NK-92 treated with Interleukin-12 subunit alpha and Interleukin-12 subunit beta, amount 100 ng/mL, for 24 hours (cell line): ENCODE results near the gene SKIDA1.
"Not testable (repeated sequence)": the region's sequence is repeated elsewhere in the genome, so short reads cannot be mapped to it uniquely, and the experiment has no call there.

ENCODE experiments used
- DNase-seq: peaks from one replicate; lab custom pipeline; 2025; lab: John Stamatoyannopoulos, UW

The SKIDA1 gene

DNA sequence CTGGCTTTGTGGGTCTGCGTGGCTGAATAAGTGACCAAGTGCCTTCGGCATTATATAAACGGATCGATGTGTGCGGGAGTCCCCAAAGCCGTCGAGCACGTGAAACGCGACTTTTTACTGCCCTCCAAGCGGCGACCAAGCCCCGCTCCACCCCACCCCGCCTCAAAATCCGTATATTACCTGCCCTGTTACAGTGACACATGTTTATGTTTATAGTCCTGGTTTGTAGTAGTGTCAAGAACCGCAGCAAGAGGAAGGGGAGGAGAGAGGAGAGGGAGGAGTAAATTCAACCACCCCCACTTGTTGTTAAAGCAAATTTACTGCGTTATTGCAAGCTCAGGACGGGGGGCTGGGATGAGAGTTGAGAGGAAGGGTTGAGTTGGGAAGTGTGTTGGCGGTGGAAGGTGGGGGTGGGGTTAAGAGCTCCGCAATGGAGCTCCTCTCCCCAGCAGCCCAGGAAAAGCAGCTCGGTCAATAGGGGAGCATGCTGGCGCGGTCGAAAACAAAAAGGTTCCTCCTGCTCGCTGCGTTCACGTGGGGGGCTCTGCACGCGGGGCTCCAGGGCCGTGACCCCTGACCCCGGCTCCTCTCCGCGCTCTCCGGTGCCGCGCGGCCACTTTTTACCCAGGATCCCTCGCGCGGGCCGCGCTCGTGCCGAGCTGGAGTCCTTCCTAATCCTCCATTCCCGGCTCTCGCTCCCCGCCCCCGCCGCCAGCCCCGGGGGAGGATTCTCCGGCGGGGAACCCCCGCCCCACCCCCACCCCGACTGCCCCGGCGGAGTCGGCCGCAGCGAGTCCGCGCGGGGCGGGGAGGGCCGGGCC lies at the start of gene SKIDA1:
SKIDA1 (minus strand) TSS at position 316 of the 821 bp plus-strand sequence. CDS start 7,860 bp downstream, outside the sequence.
- no peak for DNase-seq

DNA sequence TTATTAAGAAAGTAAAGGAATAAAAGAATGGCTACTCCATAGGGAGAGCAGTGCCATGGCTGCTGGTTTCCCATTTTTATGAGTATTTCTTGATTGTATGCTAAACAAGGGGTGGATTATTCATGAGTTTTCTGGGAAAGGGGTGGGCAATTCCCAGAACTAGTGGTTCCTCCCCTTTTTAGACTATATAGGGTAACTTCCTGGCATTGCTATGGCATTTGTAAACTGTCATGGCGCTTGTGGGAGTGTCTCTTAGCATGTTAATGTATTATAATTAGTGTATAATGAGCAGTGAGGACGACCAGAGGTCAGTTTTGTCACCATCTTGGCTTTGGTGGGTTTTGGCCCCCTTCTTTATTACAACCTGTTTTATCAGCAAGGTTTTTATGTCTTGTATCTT lies 49.0 kb upstream of the SKIDA1 start:
- not testable (repeated sequence) for DNase-seq

DNA sequence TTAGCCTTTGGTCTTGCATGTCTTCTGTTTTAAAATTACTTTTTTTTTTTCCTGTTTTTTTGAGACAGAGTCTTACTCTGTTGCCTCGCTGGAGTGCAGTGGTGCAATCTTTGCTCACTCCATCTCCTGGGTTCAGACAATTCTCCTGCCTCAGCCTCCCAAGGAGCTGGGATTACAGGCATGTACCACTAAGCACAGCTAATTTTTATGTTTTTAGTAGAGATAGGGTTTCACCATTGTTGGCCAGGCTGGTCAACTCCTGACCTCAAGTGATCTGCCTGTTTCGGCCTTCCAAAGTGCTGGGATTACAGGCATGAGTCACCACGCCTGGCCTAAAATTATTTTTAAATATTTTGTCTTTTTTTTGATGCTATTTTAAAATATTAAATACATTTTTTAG lies 47.1 kb upstream of the SKIDA1 start:
- DNase-seq, result no peak

DNA sequence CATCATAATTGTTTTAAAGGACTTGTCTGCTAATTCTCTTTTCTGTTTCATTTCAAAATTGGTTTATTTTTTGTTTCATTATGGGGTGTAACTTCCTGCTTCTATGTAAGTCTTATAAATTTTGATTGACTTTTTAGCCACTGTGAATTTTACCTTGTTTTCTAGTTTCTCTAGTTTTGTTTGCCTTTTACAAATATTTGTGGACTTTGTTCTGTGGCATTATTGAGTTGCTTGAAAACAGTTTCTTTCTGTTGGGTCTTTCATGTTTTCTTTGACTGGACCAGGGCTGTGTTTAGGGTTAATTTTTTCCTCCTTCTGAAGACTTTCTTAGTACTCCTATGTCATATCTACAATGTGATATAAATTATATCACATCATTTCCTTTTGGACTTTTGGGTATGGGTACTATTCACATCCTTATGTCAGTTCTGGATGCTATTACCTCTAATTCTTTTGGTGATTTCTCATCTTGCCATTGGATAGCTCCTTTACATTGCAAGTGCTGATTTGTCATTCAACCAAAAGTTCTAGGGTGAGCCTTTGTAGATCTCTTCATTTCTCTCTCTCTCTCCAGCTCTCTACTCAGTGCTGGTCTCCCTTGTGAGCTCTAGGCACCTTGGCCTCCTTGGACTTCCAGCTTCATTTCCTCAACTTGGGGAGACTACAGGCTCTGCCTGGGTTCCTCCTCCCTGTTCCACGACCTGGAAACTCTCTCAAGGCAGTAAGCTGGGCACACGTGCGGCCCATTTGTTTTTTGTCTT lies 45.5 kb upstream of the SKIDA1 start:
- no peak for DNase-seq

DNA sequence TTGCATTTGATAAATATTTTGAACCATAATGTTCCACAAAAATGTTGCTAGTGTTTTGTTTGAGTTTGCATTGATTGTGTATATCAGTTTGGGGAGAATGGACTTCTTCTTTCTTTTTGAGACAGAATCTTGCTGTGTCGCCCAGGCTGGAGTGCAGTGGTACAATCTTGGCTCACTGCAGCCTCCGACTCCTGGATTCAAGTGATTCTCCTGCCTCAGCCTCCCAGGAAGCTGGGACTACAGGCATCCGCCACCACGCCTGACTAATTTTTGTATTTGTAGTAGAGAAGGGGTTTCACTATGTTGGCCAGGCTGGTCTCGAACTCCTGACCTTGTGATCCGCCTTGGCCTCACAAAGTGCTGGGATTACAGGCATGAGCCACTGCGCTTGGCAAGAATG lies 33.5 kb upstream of the SKIDA1 start:
- not testable (repeated sequence) for DNase-seq

- DNase-seq, result no peak
Measured at GRCh38 chr10:21556527-21556926, 31.0 kb upstream of the SKIDA1 start.

DNA sequence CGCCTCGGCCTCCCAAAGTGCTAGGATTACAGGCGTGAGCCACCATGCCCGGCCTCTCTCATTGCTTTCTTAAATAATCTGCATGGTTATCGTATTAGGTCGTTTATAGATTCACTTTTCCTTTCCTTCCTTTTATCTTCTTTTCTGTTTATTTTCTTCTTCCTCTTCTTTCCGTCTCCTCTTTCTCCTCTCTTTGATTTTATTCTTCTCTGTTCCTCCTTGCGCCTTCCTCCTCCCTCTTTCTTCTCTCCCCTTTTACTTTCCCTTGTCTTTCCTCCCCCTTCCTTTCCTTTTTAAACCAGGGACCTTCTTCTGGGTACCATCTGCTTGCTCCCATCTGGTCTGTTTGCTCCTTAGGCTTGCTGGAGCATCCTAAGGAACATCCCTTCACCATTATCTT lies 27.2 kb upstream of the SKIDA1 start:
- no peak for DNase-seq

DNA sequence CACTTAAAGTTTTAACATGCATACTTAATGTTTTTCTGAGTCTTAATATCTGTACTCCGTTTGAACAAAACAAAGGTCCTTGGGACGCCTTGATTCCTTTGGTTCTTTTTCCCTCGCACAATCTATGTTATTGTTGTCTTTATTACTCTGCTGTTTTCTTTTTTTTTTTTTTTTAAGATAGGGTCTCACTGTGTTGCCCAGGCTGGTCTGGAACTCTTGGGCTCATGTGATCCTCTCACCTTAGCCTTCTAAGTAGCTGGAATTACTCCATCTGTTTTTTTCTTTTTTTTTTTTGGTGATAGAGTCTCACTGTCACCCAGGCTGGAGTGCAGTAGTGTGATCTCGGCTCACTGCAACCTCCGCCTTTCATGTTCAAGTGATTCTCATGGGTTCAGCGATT lies 21.8 kb upstream of the SKIDA1 start:
- no peak for DNase-seq

GRCh38 chr10:21540701-21541100 lies 15.2 kb upstream of the SKIDA1 start:
- not testable (repeated sequence) for DNase-seq

GRCh38 chr10:21536874-21537273 lies 11.4 kb upstream of the SKIDA1 start:
- no peak for DNase-seq

DNA sequence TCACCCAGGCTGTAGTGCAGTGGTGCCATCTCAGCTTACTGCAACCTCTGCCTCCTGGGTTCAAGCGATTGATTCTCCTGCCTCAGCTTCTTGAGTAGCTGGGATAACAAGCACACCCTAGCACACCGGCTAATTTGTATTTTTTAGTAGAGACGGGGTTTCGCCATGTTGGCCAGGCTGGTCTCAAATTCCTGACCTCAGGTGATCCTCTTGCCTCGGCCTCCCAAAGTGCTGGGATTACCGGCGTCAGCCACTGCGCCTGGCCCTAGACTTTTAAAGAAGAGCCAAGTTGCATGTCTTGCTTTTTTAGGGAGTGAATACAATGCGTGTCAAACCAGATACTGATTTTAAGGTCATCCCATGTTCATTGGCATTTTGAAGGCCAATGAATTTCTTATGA lies 10.5 kb upstream of the SKIDA1 start:
- DNase-seq, result not testable (repeated sequence)

DNA sequence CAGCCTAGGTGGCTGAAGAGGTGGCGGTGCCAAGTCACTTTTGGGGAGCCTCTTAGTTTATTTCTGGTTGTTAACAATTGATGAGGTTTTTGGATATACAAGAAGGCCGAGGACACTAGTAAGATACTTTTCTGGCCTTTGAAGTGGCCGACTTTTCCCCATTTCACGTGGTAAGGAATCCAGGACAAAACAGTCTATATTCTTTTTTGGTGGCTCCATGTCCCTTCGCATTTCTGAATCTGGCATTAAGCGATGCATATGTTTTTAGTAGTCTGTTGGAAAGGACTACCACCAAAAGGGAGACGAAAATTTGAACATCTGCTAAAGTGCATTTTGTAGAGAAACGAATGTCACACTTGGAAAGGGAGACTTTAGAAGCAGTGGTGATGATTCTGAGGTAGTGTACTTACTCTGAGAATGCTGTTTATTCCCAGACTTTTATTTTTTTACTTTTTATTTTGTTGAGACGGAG lies 10.0 kb upstream of the SKIDA1 start:
- DNase-seq, result no peak

- DNase-seq, result no peak
Measured at GRCh38 chr10:21534604-21535493, 9.4 kb upstream of the SKIDA1 start.

DNA sequence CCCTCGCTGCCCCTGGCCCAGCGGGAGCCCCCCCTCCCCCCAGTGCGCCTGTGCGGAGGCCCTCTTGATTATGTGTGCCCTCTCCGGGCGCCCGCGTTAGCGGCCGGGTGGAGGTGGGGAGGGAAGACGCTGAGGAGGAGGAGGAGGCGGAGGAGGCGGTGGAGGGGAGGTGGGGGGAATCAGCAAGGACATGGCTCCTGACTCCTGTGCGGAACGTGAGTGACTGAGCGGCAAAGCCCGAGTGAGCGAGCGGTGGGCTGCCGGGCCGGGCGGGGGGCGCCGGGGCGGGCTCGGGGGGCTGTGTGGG lies 8.8 kb upstream of the SKIDA1 start:
- no peak for DNase-seq

GRCh38 chr10:21533467-21534279 lies 8.2 kb upstream of the SKIDA1 start, which contains the start of gene MLLT10:
MLLT10 (plus strand) TSS chr10:21534232; CDS start chr10:21534645, 413 bp downstream.
- DNase-seq, result peak; percentile 79

DNA sequence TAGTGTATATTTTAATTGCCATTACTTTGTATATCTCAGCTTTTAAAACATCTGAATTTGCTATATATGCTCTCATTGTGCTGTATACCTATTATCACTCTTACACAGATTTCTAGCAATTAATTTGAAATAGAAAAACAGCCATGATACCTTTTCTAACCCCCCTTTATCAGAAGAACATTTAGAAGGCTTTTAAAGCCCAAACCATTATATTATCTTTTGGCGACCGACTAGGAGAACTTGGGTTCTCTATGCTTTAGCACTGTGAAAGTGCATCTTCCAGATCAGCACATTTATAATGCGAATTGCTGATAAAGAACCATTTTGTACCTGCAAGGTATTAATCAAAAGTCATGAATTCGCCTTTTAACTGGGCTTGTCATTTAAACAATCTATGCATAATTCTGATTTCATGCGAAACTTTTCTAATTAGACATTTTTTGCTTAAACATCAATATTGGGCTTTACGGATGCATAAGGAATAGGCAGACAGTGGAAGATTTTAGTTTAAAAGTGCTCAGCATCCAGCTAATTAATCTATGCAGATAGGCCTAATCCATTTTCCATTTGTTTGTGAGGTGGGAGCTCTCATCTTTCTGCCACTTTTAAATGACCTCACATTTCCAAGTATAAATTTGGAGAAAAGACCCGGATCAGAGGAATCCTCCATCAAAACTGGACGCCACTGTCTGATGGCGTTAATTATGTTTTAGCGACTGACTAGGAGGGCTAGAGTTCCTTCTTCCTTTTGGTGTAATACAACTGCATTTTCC lies 7.4 kb upstream of the SKIDA1 start:
- no peak for DNase-seq

GRCh38 chr10:21531164-21531563 lies 5.7 kb upstream of the SKIDA1 start:
- no peak for DNase-seq

- DNase-seq, result no peak
Measured at GRCh38 chr10:21530641-21531040, 5.2 kb upstream of the SKIDA1 start.

DNA sequence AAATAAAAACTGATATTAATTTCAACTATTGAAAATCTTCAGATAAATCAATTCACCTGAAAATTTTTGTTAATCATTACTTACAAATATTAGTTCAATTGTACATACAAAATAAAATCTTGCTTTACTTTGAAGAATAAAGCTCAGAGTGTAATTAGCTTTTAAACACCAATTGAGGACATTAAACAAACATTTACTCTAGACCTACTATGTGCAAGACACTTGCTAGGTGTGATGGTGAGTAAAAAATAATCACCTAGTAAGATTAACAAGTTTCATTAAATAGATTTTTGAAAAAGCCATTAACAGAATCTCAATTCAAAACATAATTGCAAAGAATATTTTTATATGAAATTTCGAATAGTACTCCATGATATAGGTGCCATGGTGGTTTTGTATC lies 4.7 kb upstream of the SKIDA1 start:
- DNase-seq, result no peak
